Measurements from ENCODE around the gene HS3ST5.
A peak's percentile ranks its signal among the peaks of the same experiment; 100 is the strongest.

The HS3ST5 gene

GRCh38 chr6:114344246-114344970 is 1.6 kb upstream of the HS3ST5 start:
- Histone ChIP-seq H3K27ac (no peak overlapping the region), H3K9ac (ENCODE audit: insufficient read length) (no peak overlapping the region), H3K9me3 (ENCODE audit: low read depth, low read length) (no peaks in the 10 kb centered on the region), H3K4me3 (no peak overlapping the region), H3K36me3 (ENCODE audit: insufficient read depth, low read length) (no peaks in the 10 kb centered on the region)
- no peak for TF ChIP-seq POLR2AphosphoS5 (IDR thresholded peaks at IDR 0.05; ENCODE audit: borderline replicate concordance, low read depth, low read length)
- DNase-seq (ENCODE audit: low read depth, low spot score) = no peak

GRCh38 chr6:114343782-114344144 is 940 bp upstream of the HS3ST5 start:
- TF ChIP-seq POLR2AphosphoS5 (IDR thresholded peaks at IDR 0.05; ENCODE audit: borderline replicate concordance, low read depth, low read length) = no peak
- Histone ChIP-seq H3K9me3 (ENCODE audit: low read depth, low read length) (no peaks in the 10 kb centered on the region), H3K27ac (no peak overlapping the region), H3K9ac (ENCODE audit: insufficient read length) (no peak overlapping the region), H3K4me3 (peak overlapping the region; percentile 87), H3K36me3 (ENCODE audit: insufficient read depth, low read length) (no peaks in the 10 kb centered on the region)
- DNase-seq (ENCODE audit: low read depth, low spot score) = no peak

GRCh38 chr6:114342086-114342825 is 567 bp downstream of the HS3ST5 start:
- Histone ChIP-seq H3K4me3 (peak overlapping the region; percentile 87), H3K36me3 (ENCODE audit: insufficient read depth, low read length) (no peaks in the 10 kb centered on the region), H3K9me3 (ENCODE audit: low read depth, low read length) (no peaks in the 10 kb centered on the region), H3K9ac (ENCODE audit: insufficient read length) (no peak overlapping the region), H3K27ac (no peak overlapping the region)
- no peak for DNase-seq (ENCODE audit: low read depth, low spot score)
- TF ChIP-seq POLR2AphosphoS5 (IDR thresholded peaks at IDR 0.05; ENCODE audit: borderline replicate concordance, low read depth, low read length) (no peak), EZH2 (IDR thresholded peaks at IDR 0.05) (no peak), FOXP2 (optimal IDR thresholded peaks at IDR 0.05; ENCODE audit: control extremely low read depth, extremely low read length, insufficient read depth) (no peak)

- Histone ChIP-seq H3K36me3 (ENCODE audit: insufficient read depth, low read length) (no peaks in the 10 kb centered on the region), H3K27ac (no peak overlapping the region), H3K9me3 (ENCODE audit: low read depth, low read length) (no peaks in the 10 kb centered on the region), H3K4me3 (no peak overlapping the region), H3K9ac (ENCODE audit: insufficient read length) (no peak overlapping the region)
- TF ChIP-seq POLR2AphosphoS5 (IDR thresholded peaks at IDR 0.05; ENCODE audit: borderline replicate concordance, low read depth, low read length) (no peak), EZH2 (IDR thresholded peaks at IDR 0.05) (no peak), FOXP2 (optimal IDR thresholded peaks at IDR 0.05; ENCODE audit: control extremely low read depth, extremely low read length, insufficient read depth) (no peak)
- DNase-seq (ENCODE audit: low read depth, low spot score) = no peak
Observed at GRCh38 chr6:114339706-114340105, 3.1 kb downstream of the HS3ST5 start.

- no peak overlapping the region for H3K9ac ChIP-seq (ENCODE audit: insufficient read length)
- TF ChIP-seq FOXP2 (optimal IDR thresholded peaks at IDR 0.05; ENCODE audit: control extremely low read depth, extremely low read length, insufficient read depth) (no peak), EZH2 (IDR thresholded peaks at IDR 0.05) (no peak), POLR2AphosphoS5 (IDR thresholded peaks at IDR 0.05; ENCODE audit: borderline replicate concordance, low read depth, low read length) (no peak)
- H3K36me3 ChIP-seq (ENCODE audit: insufficient read depth, low read length) = no peaks in the 10 kb centered on the region
Observed at GRCh38 chr6:114334237-114334636, 8.6 kb downstream of the HS3ST5 start.

GRCh38 chr6:114327074-114327473 is 15.7 kb downstream of the HS3ST5 start:
- Histone ChIP-seq H3K27ac (no peak overlapping the region), H3K4me3 (no peak overlapping the region), H3K9me3 (ENCODE audit: low read depth, low read length) (no peaks in the 10 kb centered on the region), H3K9ac (ENCODE audit: insufficient read length) (no peak overlapping the region), H3K36me3 (ENCODE audit: insufficient read depth, low read length) (no peaks in the 10 kb centered on the region)
- no peak for DNase-seq (ENCODE audit: low read depth, low spot score)
- TF ChIP-seq EZH2 (IDR thresholded peaks at IDR 0.05) (no peak), FOXP2 (optimal IDR thresholded peaks at IDR 0.05; ENCODE audit: control extremely low read depth, extremely low read length, insufficient read depth) (no peak), POLR2AphosphoS5 (IDR thresholded peaks at IDR 0.05; ENCODE audit: borderline replicate concordance, low read depth, low read length) (no peak)

More at GRCh38 chr6:114334237-114334636, 8.6 kb downstream of the HS3ST5 start:
- H3K4me3 ChIP-seq = no peak overlapping the region
- DNase-seq (ENCODE audit: low read depth, low spot score) = no peak
- no peaks in the 10 kb centered on the region for H3K9me3 ChIP-seq (ENCODE audit: low read depth, low read length)
- H3K27ac ChIP-seq = no peak overlapping the region

- Histone ChIP-seq H3K4me3 (no peak overlapping the region), H3K9me3 (ENCODE audit: low read depth, low read length) (no peaks in the 10 kb centered on the region), H3K36me3 (ENCODE audit: insufficient read depth, low read length) (no peaks in the 10 kb centered on the region), H3K27ac (no peak overlapping the region), H3K9ac (ENCODE audit: insufficient read length) (no peak overlapping the region)
- TF ChIP-seq EZH2 (IDR thresholded peaks at IDR 0.05) (no peak), POLR2AphosphoS5 (IDR thresholded peaks at IDR 0.05; ENCODE audit: borderline replicate concordance, low read depth, low read length) (no peak), FOXP2 (optimal IDR thresholded peaks at IDR 0.05; ENCODE audit: control extremely low read depth, extremely low read length, insufficient read depth) (no peak)
- DNase-seq (ENCODE audit: low read depth, low spot score) = no peak
Observed at GRCh38 chr6:114323784-114324183, 19.0 kb downstream of the HS3ST5 start.

- no peak for DNase-seq (ENCODE audit: low read depth, low spot score)
- H3K36me3 ChIP-seq (ENCODE audit: insufficient read depth, low read length) = no peaks in the 10 kb centered on the region
- TF ChIP-seq FOXP2 (optimal IDR thresholded peaks at IDR 0.05; ENCODE audit: control extremely low read depth, extremely low read length, insufficient read depth) (no peak), POLR2AphosphoS5 (IDR thresholded peaks at IDR 0.05; ENCODE audit: borderline replicate concordance, low read depth, low read length) (no peak), EZH2 (IDR thresholded peaks at IDR 0.05) (no peak)
- H3K9me3 ChIP-seq (ENCODE audit: low read depth, low read length) = no peaks in the 10 kb centered on the region
- H3K27ac ChIP-seq = no peak overlapping the region
- H3K9ac ChIP-seq (ENCODE audit: insufficient read length) = no peak overlapping the region
- no peak overlapping the region for H3K4me3 ChIP-seq
Observed at GRCh38 chr6:114319749-114320148, 23.1 kb downstream of the HS3ST5 start.
